ENCODE data around the gene MTMR2.

Gene MTMR2

GRCh38 chr11:95922536-95923438 is 1.1 kb downstream of the MTMR2 start:
- TF ChIP-seq, protein P1, sequence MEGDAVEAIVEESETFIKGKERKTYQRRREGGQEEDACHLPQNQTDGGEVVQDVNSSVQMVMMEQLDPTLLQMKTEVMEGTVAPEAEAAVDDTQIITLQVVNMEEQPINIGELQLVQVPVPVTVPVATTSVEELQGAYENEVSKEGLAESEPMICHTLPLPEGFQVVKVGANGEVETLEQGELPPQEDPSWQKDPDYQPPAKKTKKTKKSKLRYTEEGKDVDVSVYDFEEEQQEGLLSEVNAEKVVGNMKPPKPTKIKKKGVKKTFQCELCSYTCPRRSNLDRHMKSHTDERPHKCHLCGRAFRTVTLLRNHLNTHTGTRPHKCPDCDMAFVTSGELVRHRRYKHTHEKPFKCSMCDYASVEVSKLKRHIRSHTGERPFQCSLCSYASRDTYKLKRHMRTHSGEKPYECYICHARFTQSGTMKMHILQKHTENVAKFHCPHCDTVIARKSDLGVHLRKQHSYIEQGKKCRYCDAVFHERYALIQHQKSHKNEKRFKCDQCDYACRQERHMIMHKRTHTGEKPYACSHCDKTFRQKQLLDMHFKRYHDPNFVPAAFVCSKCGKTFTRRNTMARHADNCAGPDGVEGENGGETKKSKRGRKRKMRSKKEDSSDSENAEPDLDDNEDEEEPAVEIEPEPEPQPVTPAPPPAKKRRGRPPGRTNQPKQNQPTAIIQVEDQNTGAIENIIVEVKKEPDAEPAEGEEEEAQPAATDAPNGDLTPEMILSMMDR (IDR thresholded peaks at IDR 0.05; ENCODE audit: insufficient read depth, low read length, missing control alignments), result no peak
- POLR2A ChIA-PET, result interaction anchor here (0.7 kb wide), 1 partner anchor 276 kb away, joined by 3 read pairs; no protein-coding TSS in a partner anchor
- H3K4me3 ChIP-seq (ENCODE audit: low read depth, low read length), result peak overlapping the region; percentile 91
- DNase-seq (ENCODE audit: low read depth, low spot score), result no peak
- CTCF ChIA-PET, result interaction anchor here (0.8 to 1.7 kb wide), 3 partner anchors 74 to 503 kb away, joined by 3 to 5 read pairs (median 4); no protein-coding TSS in a partner anchor

DNA sequence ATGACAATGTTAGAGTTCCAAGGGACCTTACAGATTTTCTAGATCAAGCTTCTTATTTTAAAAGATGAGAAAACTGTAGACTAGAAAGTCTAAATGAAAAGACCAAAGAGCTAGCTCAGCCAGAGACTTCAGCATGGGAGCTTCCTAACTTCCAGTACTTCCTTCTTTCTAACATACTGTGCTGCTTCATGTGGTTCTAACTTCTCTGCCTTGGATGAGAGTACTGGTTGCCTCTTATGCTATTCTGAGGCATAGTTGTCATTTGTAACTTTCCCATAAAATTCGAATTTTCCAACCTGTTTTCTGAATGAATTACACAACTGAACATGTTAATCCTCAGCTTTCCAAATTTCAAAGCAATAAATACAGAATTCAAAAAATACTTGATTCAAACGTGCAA is 1.8 kb downstream of the MTMR2 start:
- POLR2A ChIA-PET, result interaction anchor here (0.6 to 0.7 kb wide), 2 partner anchors 244 to 276 kb away, joined by 3 read pairs; no protein-coding TSS in a partner anchor
- H3K4me3 ChIP-seq (ENCODE audit: low read depth, low read length), result peak overlapping the region; percentile 29; the same call in 1 of the 2 replicates

GRCh38 chr11:95920460-95921105 is 3.3 kb downstream of the MTMR2 start:
- POLR2A ChIA-PET, result no interaction called here
- CTCF ChIA-PET, result interaction anchor here (0.6 to 2.0 kb wide), 5 partner anchors 65 to 505 kb away, joined by 3 to 5 read pairs (median 3); partner anchors contain the start of gene MAML2

More for the DNA sequence above, 1.8 kb downstream of the MTMR2 start:
- TF ChIP-seq, protein P1 (IDR thresholded peaks at IDR 0.05; ENCODE audit: insufficient read depth, low read length, missing control alignments), result no peak
- CTCF ChIA-PET, result interaction anchor here (0.8 to 1.7 kb wide), 4 partner anchors 73 to 504 kb away, joined by 3 to 5 read pairs (median 4); no protein-coding TSS in a partner anchor
- DNase-seq (ENCODE audit: low read depth, low spot score), result no peak

DNA sequence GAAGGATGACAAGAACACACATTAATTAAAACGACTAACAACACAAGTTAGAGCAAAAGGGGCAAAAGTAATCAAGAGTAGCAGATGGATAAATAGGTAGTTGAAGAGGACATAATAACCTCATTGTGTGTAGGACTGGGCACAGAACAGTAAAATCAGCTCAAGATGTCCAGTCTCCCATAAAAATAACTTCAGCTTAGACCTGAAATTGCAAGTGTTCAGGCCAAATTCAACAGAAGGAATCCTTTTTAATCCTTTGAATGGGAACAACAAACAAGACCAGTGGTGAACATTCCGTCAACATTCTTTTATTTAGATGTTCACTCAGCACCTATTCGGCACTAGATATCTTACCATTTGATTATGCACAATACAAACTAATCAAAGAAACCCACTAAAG is 4.4 kb downstream of the MTMR2 start:
- ChIA-PET CTCF (no interaction called here), POLR2A (no interaction called here)
- H3K4me3 ChIP-seq (ENCODE audit: low read depth, low read length), result no peak overlapping the region
- TF ChIP-seq, protein P1 (IDR thresholded peaks at IDR 0.05; ENCODE audit: insufficient read depth, low read length, missing control alignments), result no peak
- DNase-seq (ENCODE audit: low read depth, low spot score), result no peak

More at GRCh38 chr11:95920460-95921105, 3.3 kb downstream of the MTMR2 start:
- TF ChIP-seq, protein P1 (IDR thresholded peaks at IDR 0.05; ENCODE audit: insufficient read depth, low read length, missing control alignments), result no peak
- no peak overlapping the region for H3K4me3 ChIP-seq (ENCODE audit: low read depth, low read length)
- no peak for DNase-seq (ENCODE audit: low read depth, low spot score)

- DNase-seq (ENCODE audit: low read depth, low spot score), result no peak
- ChIA-PET POLR2A (no interaction called here), CTCF (interaction anchor here (0.7 to 0.8 kb wide), 2 partner anchors 69 to 83 kb away, joined by 3 to 4 read pairs; no protein-coding TSS in a partner anchor)
- H3K4me3 ChIP-seq (ENCODE audit: low read depth, low read length), result no peak overlapping the region
- TF ChIP-seq, protein P1 (IDR thresholded peaks at IDR 0.05; ENCODE audit: insufficient read depth, low read length, missing control alignments), result no peak
These were observed 5.2 kb downstream of the MTMR2 start for GRCh38 chr11:95918720-95919119.
